Ramos (cell line): ENCODE data around the gene CNTNAP1.
"Not testable (repeated sequence)": the region's sequence is repeated elsewhere in the genome, so short reads cannot be mapped to it uniquely, and the experiment has no call there.

ENCODE experiments used
- in situ Hi-C: fragments of 300-500 bp; cut with MboI; formaldehyde crosslinking; loops from one replicate; pipeline ENCODE4 v1.14.3; 2022; ENCODE audit warnings: low sequenced_read_pairs; ENCODE audit not compliant: unreplicated experiment

The CNTNAP1 gene

DNA sequence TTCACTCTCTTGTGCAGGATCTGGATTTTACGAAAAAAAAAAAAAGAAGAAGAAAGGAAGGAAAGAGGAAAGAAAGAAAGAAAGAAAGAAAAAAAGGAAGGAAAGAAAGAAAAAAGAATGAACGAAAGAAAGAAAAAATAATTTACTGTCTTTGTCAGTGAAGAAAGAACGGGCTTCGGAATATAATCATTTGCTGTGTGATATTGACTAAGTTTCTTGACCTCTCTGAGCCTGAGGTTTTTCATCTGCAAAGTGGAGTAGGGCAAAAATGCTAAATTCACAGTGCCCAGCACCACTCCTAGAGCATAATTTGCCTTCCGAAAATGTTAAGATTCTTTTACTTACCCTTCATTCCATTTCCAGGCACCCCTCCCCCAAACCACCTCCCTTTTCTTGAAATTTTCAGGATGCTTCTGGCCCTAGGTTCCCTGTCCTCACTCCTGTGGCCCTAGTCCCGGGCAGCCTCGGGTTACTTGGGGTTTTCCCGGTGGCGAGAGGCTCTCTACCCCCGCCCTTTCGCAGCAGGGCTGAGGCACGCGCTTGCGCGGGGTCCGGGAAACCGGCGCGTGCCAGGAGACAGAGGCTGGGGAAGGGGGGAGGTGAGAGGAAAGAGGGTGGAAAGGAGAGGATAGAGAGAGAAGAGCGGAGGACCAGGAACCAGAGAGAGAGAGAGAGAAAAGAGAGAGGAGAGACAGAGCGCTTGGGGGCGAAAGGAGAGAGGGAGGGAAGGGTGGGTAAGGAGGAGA lies at the start of gene CNTNAP1:
Gene CNTNAP1, plus strand, starts transcription at position 556 of the 746 bp plus-strand sequence. CDS start 299 bp downstream, outside the sequence.
- in situ Hi-C loops, result loop anchor here (5.0 kb wide), 1 partner anchor 105 kb away; the partner anchor contains the start of gene PSMC3IP

DNA sequence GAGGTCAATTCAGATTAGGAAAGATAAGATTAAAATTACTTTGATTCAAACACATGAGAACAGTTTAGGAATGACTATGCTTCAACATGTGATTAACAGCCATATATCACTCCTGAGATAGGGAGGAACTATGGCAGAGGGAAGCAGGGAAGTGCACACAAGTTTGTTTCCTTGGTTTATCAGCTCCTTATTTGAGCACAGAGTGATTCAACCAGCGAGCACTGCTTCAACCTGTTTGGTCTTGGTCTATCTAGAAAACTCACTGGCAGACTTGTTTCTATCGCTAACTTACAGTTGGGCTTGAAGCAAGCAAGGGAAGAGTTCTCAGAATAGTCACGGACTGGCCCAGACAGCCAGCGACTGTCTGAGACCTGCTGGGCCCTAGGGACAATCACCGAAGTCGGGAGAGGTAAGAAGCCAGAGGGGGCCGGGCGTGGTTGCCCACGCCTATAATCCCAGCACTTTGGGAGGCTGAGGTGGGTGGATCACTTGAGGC lies 49.3 kb upstream of the CNTNAP1 start:
- in situ Hi-C loops, result no loop called here

DNA sequence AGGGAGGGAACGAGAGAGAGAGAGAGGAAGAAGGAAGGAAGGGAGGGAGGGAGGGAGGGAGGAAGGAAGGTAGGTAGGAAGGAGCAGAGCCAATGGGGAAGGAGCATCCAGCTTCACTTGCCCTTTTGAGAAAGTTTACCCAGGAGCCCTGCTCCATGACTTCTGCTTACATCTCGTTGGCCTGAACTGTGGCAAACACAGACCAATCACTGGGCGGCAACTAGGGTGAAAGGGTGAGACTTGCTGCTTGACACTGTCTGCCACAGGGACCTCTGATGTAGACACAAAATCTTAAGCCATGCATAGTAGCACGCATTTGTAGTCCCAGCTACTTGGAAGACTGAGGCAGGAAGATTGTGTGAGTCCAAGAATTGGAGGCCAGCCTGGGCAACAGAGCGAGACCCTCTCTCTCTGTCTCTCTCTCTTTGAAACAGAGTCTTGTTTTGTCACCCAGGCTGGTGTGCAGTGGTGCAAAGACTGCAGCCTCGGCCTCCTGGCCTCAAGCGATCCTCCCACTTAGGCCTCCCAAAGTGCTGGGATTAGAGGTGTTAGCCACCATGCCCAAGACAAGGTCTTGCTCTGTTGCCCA lies 42.7 kb upstream of the CNTNAP1 start:
- in situ Hi-C loops, result no loop called here

DNA sequence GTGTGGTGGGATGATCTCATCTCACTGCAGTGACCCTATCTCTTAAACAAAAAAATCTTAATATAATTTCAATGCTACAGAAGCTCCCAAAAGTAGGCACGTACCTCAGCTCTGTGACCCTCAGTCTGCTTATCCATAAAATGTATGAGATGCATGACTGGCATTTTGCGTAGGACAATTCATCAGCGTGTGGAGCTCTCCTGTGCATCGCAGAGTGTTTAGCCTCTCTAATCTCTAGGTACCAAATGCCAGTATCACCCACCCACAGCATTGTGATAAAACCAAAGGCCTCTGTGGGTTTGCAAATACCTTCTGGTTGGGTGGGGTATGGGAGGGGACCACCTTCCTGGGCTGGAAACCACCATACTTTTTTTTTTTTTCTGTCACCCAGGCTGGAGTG lies 42.2 kb upstream of the CNTNAP1 start:
- in situ Hi-C loops, result no loop called here

DNA sequence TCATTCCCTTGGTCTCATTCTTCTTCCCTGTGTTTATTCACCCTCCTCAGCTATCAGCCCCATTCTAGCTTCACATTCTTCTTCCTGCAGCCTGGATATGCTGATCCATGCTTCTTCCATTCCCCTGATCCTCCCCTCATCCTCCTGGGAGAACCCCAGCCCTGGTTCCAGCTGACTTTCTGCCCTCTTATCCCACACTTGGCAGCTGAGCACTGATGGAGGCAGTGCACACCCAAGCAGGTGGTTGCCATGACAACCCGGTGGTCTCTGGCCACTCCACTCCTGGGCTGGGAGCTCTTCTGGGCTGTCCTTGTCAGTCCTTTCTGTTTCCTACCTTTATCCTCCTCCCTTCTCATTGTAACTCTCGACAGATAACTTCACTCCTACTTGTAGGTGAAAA lies 40.0 kb upstream of the CNTNAP1 start:
- in situ Hi-C loops, result no loop called here

DNA sequence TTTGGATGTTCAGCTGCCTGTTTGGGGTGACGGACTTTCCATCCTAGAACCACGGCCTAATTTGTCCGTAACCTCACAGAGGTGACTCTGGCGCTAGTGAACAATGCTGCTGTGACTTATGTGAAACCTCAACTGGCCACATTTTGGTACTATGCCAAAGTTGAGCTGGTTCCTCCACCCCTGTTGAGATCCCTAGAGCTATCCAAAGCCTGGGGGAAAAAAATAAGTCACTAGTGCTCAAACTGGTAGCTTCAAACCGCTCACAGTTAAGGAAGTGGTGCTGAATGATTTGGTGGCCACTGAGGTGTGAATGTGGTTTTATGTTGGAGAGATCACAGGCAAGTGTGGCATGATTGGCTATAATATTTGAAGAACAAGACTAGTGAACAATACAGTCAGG lies 34.6 kb upstream of the CNTNAP1 start:
- in situ Hi-C loops, result no loop called here

DNA sequence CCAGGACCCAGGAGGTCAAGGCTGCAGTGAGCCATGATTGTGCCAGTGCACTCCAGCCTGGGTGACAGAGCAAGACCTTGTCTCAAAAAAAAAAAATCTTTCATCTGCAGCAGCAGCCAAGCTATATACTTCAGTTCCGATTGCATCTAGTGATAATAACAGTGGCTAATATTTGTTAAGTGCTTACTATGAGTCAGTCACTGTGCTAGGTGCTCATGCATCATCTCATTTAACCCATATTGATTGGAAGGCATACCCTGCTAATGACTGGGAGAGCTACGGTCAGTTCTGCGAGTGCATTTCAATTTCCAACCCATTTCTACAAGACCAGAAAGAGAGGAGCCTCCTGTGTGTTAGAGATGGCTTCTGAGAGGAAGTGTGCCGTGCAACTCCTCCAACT lies 30.9 kb upstream of the CNTNAP1 start:
- in situ Hi-C loops, result no loop called here

DNA sequence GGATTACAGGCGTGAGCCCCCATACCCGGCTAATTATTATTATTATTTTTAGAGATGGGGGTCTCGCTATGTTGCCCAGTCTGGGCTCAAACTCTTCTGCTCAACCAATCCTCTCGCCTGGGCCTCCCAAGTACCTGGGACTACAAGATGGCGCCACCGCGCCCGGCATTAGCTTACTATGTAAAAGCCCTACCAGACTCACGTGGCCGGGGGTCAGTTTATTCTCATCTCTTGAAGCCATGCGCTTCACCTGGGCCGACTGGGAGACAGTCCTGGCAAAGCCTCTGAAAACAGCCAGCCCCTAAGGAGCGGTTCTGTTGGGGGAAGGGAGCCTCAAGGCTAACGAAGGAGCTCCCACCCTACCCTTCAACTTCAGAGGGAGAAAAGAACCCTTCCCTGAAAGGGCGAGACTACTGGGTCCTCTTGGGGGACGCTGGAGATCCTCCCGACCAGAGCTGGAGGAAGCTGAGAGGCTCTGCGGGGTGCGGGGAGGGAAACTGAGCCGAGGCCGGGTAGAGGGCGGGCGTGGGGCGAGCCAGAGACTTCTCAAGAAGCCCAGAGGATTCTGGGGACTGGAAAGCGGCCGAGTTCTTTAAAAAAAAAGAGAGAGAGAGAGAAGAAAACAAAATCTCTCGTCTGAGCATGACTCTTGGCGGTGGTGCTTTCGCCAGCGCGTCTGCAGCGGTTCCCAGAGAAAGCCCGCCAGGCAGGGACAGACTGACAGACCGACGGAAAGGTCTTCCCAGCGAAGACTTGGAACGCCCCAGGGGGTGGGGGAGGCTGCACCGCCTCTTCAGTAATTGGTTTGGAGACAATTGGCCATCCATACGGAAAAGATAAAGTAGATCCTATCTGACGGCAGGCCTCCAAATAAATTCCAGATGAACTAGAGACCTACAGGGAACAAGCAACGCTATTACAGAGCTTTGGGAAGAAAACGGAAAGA lies 28.9 kb upstream of the CNTNAP1 start:
- in situ Hi-C loops, result no loop called here

DNA sequence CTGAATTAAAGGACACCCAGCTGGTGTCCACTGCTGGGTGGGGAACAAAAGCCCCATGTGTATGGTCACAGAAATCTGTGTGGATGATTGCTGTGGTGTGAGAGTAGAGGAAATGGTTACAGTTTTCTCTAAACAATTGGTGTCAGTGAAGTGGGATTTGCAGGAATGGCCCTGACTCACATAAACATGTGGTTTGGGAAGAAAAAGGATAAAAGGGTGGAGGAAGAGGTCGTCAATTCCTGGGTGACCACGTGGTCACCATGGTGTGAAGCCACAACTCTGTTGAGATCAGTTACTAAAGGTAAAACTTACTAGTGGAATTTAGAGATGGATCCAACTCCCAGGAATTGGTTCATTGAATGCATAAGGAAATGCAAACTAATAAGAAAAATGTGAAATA lies 26.8 kb upstream of the CNTNAP1 start:
- in situ Hi-C loops, result no loop called here

DNA sequence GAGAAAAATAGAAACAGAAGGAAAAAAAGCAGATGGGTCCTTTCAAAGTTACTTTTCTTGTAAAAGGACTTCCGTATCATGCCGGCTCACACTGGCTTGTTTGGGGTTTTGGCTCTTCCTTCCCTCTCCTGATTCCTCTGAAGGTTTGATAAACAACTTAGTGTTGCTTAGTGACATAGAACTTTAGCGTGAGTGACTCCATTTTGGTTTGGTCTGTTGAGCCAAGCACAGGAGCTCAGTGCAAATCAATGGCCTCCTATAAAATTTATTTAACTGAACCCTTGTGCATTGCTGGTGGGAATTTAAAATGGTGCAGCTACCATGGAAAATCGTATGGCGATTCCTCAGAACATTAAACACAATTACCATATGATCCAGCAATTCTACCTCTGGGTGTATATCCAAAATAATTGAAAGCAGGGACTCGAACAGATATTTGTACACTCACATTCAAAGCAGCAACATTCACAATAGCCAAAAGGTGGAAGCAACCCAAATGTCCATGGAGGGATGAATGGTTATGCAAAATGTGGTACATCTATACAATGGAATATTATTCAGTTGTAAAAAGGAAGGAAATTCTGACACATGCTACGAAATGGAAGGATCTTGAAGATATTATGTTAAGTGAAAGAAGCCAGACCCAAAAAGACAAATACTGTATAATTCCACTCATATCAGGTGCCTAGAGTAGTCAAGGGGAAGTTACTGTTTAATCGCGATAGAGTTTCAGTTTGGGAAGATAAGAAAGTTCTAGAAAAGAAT lies 24.3 kb upstream of the CNTNAP1 start:
- in situ Hi-C loops, result no loop called here

DNA sequence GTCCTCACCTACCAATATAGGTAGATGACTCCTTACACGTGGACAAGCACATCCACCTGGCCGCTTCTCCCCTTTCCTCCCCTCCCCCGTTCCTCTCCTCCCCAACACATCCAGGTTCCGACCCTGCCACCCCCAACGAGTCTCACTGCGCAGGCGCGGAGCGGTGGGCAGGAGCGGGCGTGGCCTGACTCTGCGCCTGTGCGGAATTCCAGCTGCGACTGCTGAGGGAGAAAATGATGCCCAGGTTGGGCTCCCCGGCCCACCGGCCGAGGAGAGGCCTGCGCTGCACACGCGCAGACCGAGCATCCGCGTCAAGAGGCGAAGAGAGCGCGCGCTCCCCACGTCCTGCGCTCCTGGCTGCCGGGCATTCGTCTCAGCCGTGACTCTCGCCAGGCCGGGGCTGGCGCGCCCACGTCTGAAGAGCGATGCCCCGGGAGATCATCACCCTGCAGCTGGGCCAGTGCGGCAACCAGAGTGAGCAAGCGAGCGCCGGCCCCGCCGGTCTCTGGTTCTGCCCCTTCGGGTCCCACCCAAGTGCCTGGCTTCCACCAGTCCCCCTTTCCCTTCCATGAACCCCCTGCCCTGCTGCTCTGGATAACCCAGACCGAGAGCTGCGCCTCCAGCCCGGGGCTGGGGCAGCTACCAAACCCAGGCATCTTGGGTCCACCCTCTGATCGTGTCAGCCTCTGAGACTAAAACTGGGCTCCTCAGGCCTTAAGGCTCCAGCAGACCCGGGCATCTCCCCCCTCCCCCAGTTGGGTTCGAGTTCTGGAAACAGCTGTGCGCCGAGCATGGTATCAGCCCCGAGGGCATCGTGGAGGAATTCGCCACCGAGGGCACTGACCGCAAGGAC lies 23.0 kb upstream of the CNTNAP1 start, which contains the start of gene TUBG2:
Gene TUBG2, plus strand, starts transcription at position 206 of the 853 bp plus-strand sequence. Its CDS starts 220 bp downstream, at position 426.
- in situ Hi-C loops, result no loop called here

DNA sequence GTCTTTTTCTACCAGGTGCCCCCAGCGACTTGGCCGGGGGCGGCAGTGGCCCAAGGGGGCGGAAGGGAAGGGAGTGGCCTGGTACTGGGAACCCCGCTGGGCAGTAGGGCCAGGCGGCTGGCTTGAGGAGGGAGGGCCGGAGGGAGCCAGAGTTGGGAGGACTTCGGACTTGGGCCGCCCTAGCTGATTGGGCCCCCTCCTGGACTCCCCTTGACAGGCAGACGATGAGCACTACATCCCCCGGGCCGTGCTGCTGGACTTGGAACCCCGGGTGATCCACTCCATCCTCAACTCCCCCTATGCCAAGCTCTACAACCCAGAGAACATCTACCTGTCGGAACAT lies 22.4 kb upstream of the CNTNAP1 start:
- in situ Hi-C loops, result not testable (repeated sequence)

DNA sequence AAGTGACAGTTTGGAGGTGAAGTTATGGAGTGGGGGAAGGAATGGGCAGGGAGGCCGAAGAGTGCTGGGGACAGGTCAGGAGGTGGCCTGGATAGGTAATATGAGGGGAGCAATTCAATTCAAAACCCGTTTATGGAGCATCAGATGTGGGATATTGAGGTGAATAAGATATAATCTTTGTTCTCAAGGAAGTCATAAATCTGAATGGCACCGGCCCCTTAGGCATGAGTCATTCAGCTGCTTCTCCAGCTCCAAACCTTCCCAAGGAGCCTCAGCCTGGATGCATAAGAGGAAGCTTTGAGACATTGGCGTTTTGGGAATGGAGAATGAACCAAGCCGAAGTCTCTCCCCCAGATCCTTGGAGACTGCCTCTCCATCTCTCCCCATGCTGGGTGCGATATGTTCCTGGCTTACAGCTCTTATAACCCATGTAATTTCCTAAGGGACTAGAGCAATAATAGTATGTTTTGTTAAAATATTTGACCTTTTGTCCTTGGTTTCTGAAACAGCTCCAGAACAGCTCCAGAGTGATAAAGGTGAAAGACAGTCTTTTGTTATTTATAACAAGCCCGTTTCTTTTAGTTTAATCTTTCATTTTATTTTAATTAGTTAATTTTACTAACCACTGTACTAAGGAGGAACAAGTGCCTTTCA lies 21.5 kb upstream of the CNTNAP1 start:
- in situ Hi-C loops, result no loop called here

DNA sequence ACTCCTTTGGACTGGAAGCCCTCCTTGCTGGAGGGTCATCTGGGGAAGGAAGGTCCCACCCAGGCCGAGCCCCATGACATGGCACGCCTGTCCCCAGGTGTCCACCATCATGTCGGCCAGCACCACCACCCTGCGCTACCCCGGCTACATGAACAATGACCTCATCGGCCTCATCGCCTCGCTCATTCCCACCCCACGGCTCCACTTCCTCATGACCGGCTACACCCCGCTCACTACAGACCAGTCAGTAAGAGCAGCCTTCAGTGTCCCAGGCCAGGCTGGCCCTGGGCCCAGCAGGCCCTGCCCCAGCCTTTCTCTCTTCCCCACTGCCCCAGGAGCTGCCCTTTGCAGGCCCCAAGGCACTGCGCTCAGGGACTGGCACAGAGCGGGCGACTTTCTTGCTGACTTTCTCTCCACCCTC lies 16.7 kb upstream of the CNTNAP1 start:
- in situ Hi-C loops, result no loop called here

DNA sequence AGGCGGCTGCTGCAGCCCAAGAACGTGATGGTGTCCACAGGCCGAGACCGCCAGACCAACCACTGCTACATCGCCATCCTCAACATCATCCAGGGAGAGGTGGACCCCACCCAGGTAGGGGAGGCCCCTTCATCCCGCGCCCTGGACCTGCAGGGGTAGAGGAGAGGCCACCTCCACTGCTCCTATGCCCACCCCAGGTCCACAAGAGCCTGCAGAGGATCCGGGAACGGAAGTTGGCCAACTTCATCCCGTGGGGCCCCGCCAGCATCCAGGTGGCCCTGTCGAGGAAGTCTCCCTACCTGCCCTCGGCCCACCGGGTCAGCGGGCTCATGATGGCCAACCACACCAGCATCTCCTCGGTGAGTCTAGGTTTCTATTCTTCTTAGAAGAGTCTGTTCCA lies 16.2 kb upstream of the CNTNAP1 start:
- in situ Hi-C loops, result not testable (repeated sequence)

DNA sequence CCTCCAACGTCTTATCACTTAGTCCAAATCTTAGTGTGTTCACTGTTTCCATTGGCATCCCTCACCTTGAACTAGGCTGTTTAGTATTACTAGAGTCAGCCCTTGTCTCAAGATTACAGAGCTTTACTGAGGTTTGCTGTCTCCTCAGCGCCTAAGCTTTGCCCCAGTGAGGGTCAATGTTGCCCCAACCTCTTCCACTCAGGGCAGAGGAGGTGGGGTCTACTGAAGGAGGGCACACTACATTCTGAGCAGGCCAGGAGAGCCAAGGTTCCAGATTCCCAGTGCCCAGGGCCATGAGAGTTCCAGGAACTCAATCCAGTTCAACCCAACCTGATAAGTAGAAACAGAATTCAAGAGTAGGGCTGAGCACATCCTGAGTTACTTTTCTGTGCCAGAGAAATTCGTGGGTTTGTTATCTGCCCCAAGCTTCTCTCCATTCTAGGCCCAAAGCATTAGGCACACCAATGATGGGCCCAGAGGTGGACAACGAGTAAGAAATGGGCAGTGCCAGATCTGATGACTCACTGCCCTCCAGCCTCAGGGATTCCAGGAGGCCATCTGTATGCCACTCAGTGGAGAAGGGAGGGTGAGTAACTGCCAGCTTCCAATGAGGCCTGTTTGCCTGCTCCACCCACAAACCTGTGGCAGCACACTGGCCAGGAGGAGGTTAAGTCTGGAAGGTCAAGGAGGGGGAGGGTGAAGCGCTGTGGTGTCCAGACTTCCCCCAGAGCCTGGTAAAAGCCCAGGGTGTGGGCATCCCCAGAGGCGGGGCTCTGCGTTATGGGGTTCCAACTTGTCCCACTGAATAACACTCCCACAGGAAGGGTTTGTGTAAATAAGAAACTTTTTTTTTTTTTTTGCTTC lies 15.0 kb upstream of the CNTNAP1 start:
- in situ Hi-C loops, result no loop called here

DNA sequence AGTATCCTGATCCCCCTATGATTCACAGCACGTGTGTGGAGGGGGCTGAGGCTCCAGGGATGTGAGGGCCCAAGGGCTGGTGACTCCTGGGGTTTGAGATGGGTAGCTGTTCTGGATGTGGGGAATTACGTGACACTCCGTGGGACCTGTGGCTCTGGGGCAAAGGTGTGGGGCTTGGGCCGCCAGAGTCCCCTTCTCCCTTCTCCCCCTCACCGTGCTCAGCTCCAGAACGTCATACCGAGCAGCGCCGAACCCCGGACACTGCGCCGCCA lies 12.7 kb upstream of the CNTNAP1 start:
- in situ Hi-C loops, result no loop called here
